ENCODE results near the gene ACBD4. TPM values are rescaled to one million over a fixed set of nuclear protein-coding genes. Genes with fewer than 3 reads are reported as not detected.

ACBD4 gene
- total RNA-seq, 6 experiments from 2014 or later: 24.0 to 78.9 (median 56.9) TPM

- Histone ChIP-seq H3K27me3 (no peaks in the 10 kb centered on the region), H3K27ac (no peak overlapping the region), H3K36me3 (no peaks in the 10 kb centered on the region), H3K9me3 (no peaks in the 10 kb centered on the region), H3K4me1 (peaks cover 0 to 7% (median 0%) of the 10 kb centered on the region in 4 donors), H3K4me3 (no peak overlapping the region)
- 76% methylated on average over 2 of the region's 8 CpGs for WGBS (ENCODE audit: insufficient coverage, low coverage, low lambda C conversion rate, missing lambda C conversion rate)
- DNase-seq (no peak), ATAC-seq (no peak)
- TF ChIP-seq CTCF (IDR thresholded peaks at IDR 0.05) (no peak), POLR2A (IDR thresholded peaks at IDR 0.05) (no peak)
- intact Hi-C loops (cut with DNase I): loop anchor here (10.0 kb wide), 2 partner anchors 202 to 212 kb away; partner anchors contain the start of gene GFAP (in 1 of the 2)
Measured at GRCh38 chr17:45127207-45127547, 8.3 kb upstream of the ACBD4 start.

GRCh38 chr17:45127548-45128300 is 7.8 kb upstream of the ACBD4 start:
- H3K27ac ChIP-seq: no peak overlapping the region
- no peaks in the 10 kb centered on the region for H3K36me3 ChIP-seq
- TF ChIP-seq CTCF (IDR thresholded peaks at IDR 0.05) (no peak), POLR2A (IDR thresholded peaks at IDR 0.05) (no peak)
- DNase-seq (no peak), ATAC-seq (no peak)
- 51% methylated on average over 15 of the region's 20 CpGs for WGBS (ENCODE audit: insufficient coverage, low coverage, low lambda C conversion rate, missing lambda C conversion rate)
- no peak overlapping the region for H3K4me3 ChIP-seq
- intact Hi-C loops (cut with DNase I): loop anchor here (10.0 kb wide), 2 partner anchors 203 to 213 kb away; partner anchors contain the start of gene GFAP (in 1 of the 2)
- H3K27me3 ChIP-seq: no peaks in the 10 kb centered on the region
- no peaks in the 10 kb centered on the region for H3K9me3 ChIP-seq
- peaks cover 0 to 7% (median 0%) of the 10 kb centered on the region in 4 donors for H3K4me1 ChIP-seq

GRCh38 chr17:45128331-45128730 is 7.2 kb upstream of the ACBD4 start:
- 58% methylated on average over 2 of the region's 5 CpGs for WGBS (ENCODE audit: insufficient coverage, low coverage, low lambda C conversion rate, missing lambda C conversion rate)

GRCh38 chr17:45128989-45129388 is 6.5 kb upstream of the ACBD4 start:
- 95% methylated on average over 2 of the region's 2 CpGs for WGBS (ENCODE audit: insufficient coverage, low coverage, low lambda C conversion rate, missing lambda C conversion rate)
- Histone ChIP-seq H3K9me3 (no peaks in the 10 kb centered on the region), H3K4me3 (no peak overlapping the region), H3K4me1 (peaks cover 0 to 7% (median 0%) of the 10 kb centered on the region in 4 donors), H3K36me3 (no peaks in the 10 kb centered on the region), H3K27ac (no peak overlapping the region), H3K27me3 (no peaks in the 10 kb centered on the region)
- TF ChIP-seq CTCF (IDR thresholded peaks at IDR 0.05) (no peak), POLR2A (IDR thresholded peaks at IDR 0.05) (no peak)
- DNase-seq (no peak), ATAC-seq (no peak)
- intact Hi-C loops (cut with DNase I): loop anchor here (10.0 kb wide), 2 partner anchors 204 to 214 kb away; partner anchors contain the start of gene GFAP (in 1 of the 2)

More at GRCh38 chr17:45128331-45128730, 7.2 kb upstream of the ACBD4 start:
- no peaks in the 10 kb centered on the region for H3K27me3 ChIP-seq
- intact Hi-C loops (cut with DNase I): loop anchor here (10.0 kb wide), 2 partner anchors 204 to 214 kb away; partner anchors contain the start of gene GFAP (in 1 of the 2)
- H3K27ac ChIP-seq: no peak overlapping the region
- H3K4me1 ChIP-seq: peaks cover 0 to 7% (median 0%) of the 10 kb centered on the region in 4 donors
- DNase-seq (no peak), ATAC-seq (no peak)
- H3K9me3 ChIP-seq: no peaks in the 10 kb centered on the region
- no peak overlapping the region for H3K4me3 ChIP-seq
- H3K36me3 ChIP-seq: no peaks in the 10 kb centered on the region
- TF ChIP-seq POLR2A (IDR thresholded peaks at IDR 0.05) (no peak), CTCF (IDR thresholded peaks at IDR 0.05) (no peak)
